GM19372 (cell line): Measurements from ENCODE around the gene SLC35B4.
A peak's percentile ranks its signal among the peaks of the same experiment; 100 is the strongest.

Experiments used
- ATAC-seq: cut with Tn5 transposase; IDR thresholded peaks from one replicate; pipeline ENCODE4 v1.9.1; 2021; ENCODE audit warnings: mild to moderate bottlenecking, low read depth, moderate library complexity; ENCODE audit not compliant: unreplicated experiment

Gene SLC35B4

DNA sequence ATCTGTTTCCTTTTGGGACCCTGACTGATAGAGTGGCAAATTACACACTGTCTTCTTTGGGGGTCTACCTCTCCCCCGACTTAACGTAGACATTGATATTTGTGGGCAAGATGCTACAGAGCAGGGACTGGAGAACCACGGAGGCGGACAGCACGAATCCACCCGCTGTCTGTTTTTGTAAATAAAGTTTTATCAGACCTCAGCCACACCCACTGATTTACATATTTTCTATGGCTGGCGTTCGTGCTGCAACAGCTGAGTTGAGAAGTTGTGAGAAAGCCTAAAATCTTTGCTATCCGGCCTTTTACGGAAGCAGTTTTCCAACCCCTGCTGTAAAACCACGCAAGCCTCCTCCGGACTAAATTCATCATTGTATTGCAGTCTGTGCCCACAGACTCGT is 17.2 kb upstream of the SLC35B4 start:
- no peak for ATAC-seq

DNA sequence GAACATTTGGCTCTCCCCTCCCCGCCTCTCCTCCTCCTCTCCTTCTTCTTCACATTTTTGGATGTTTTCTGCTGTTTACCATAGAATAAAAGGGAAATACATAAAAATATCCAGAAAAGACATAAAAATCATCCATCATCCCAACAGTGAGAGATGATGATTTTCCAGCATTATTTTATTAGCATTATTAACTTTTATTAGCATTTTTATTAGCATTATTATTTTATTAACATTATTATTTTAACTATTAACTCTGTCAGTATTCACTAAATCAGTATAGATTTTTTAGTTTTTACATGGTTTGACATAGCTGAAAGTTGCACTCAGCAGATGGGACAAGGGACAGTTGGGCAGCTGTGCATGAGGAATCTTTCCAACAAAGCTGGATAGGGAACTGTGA is 16.2 kb upstream of the SLC35B4 start:
- no peak for ATAC-seq

DNA sequence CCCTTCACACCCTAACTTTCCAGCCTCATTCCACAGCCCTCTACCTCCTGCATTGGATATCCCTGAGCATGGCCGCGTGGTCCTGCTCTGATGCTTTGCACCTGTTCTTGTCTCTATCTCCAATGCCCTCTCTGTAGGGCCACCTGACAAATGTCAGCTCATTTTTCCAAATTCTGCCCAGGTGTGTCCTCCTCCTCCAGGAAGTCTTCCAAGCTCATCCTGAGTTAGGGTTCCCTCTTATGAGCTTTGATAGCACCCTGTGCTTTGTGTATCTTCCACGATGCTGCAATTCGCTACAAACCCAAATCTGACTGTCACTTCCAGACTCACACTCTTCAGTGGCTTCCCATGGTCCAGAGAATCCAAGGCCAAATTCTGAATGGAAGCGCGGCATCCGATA is 14.7 kb upstream of the SLC35B4 start:
- no peak for ATAC-seq

DNA sequence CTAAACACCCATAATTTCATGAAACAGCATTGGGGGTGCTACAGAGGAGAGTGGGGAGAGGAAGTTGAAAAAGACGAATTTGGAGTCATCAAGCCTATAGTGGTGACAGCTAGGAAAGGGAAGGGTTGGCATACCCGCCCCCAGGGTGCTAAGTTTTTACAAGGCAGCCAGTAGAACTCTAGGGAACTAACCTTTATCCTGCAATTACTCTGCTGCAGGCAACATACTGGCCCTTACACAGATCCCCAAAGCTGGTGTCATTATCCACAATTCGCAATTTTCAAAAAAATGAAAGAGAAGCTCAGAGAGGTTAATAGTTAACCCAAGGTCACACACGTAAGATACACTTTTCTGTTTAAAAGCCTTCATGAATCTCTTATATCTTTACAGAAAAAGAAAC is 14.2 kb upstream of the SLC35B4 start:
- ATAC-seq: no peak

DNA sequence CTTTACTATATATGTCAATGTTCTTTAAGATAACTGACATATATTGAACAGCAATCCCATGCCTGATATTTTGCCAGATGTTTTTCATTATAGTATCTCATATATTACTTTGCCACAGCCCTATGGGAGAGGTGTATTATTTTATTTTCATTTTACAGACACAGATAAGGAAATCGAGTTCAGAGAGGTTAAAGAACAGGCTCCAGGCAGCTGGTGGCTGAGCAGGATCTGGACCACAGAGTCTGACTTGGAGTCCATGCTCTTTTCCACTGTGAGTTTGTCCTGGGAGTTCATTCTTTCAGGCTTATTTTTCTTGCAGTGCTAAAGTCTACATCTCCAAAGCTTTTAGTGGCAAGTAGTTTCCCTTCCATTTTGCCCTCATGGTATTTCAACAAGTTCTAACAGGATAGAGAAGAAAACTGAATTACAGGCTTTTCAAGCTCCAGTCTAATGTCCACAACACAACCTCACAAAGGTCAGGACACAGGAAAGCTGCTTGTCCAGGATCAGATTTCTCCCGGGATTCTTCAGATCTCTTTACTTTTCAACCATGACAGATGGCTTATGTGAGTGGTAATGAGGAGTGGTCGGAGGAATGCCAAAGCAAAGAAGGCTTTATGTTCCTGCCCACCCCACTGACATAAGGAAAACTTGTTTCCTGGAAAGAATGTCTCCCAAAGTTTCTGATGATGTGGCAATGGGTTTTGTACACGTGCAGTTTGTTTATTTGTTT is 13.1 kb upstream of the SLC35B4 start:
- ATAC-seq: no peak

DNA sequence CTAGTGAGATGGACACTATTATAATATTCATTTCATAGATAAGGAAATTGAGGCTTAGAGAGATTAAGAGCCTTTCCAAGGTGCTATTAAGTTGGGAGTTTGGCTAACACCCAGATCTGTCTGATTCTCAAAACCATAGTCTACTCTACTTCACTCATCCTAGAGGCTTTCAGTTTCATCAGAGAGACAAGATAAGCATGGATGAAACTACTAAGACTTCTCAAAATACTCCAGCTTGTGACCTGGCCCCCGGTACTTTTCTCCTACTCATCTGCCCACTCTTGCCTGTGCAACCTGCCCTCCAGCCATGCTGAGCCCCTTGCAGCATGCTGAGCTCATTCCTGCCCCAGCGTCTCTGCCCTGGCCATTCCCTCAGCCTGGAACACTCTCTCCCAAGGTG is 12.2 kb upstream of the SLC35B4 start:
- no peak for ATAC-seq

DNA sequence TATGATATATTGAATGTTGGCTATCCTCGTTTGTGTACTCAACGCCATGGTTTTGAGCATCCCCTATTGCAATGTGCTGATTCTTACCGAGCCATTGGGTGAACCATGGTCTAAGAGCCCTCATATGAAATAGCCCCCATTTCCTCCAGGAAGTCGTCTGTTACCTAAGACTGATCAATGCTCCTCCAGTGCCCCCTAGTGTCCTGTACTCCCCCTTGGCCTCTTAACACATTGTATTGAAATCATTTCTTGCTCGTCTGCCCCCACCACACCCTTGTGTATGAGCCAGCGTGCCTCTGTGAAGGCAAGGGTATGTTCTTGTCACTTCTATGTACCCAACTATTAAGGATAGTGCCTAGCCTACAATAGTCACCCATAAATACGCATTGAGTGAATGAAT is 11.2 kb upstream of the SLC35B4 start:
- ATAC-seq: peak; percentile 68

DNA sequence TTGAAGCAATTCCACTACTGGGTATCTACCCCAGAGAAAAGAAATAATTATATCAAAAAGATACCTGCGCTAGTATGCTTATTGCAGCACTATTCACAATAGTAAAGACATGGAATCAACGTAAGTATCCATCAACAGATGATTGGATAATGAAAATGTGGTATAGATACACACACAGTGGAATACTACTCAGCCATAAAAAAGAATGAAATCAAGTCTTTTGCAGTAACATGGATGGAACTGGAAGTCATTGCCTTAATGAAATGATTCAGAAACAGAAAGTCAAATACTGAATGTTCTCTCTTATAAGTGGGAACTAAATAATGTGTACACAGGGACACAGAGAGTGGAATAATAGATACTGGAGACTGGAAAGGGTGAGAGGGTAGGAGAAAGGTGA is 7.4 kb upstream of the SLC35B4 start:
- ATAC-seq: no peak

DNA sequence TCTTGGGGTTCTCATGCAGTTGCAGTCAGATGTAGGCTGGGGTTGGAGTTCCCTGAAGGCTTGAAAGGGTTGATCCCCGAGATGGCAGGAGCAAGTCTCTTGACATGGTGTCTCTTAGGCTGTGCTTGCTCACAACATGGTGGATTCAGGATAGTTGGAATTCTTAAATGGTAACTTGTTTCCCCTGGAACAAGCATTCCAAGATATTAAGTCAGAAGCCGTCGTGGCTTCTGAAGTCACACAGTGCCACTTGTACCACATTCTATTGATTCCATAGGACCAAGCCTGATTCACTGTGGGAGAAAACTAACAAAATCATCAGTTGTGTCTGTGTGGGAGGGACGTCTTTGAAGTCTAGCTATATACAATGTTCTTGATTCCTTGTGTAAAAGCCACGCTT is 3.5 kb upstream of the SLC35B4 start:
- no peak for ATAC-seq

DNA sequence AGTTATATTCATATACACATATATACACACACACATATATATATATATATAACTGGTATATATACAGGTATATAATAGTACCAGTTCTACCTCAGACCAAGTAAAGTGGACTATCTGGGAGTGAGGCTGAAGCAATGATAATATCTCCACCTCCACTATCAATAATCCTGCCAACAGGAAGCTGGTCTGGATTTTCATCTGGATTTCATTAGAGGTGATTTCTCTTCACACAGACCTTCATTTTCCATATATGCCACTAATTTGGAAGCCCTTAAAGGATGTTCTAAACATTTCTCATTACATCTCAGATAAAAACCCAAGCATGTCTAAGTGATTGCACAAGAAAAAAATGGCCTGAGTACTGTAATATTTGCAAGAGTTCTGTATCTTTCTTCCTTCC is 1.7 kb upstream of the SLC35B4 start:
- ATAC-seq: no peak

DNA sequence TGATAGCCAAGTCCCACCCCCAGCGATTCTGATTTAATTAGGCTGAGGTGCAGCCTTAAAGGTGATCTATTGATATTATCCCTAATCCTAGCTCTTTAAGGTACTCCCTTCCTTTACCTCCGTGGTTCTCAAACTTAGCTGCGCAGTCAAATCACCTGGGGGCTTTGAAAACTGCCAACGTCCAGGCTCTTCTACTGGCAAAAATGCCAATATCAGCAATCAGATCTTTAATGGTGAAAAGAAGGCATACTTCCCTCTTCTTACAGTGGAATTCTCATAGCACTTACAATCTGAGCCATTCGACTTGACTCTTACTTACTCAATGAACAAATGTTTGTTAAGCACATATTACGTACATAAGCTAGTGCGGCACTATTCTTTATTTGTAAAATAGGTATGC is 704 bp upstream of the SLC35B4 start:
- no peak for ATAC-seq

DNA sequence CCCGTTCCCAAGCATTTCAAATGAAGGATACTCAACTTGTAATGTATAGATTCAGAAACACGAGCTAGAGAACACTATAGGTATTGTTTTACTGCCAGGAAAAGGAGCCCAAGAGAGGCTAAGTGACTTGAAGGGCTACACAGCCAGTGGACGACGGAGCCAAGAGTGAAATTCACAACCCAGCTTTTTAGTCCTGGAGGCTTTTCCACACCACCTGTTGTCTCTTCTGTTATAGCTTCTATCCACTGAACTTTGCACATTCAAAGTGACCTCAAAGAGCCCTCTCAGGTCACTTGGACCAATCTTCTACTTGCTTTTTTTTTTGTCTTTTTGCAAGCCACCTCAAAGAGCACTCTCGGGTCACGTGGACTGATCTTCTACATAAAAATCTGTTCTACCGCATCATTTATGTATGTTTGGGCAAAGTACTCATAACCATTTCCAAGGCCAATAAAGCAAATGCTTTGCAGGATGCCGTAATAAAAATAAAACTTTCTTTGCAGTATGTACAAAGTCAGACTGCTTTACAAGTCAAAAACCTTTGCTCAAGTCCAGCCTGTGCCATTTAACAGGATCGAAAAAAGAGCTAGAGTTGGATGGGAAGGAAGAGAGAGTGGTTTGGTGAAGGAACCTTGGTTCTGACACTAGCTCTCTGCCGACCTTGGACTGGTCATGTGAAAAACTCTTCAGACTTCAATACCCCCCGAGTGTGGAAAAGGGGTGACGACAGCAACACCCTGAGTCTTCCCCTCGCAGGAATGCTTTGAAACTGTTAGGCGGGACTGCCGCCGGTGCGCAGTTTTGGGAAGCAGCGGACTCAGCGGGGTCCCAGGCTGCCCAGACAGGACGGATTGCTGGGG is 821 bp downstream of the SLC35B4 start:
- no peak for ATAC-seq

DNA sequence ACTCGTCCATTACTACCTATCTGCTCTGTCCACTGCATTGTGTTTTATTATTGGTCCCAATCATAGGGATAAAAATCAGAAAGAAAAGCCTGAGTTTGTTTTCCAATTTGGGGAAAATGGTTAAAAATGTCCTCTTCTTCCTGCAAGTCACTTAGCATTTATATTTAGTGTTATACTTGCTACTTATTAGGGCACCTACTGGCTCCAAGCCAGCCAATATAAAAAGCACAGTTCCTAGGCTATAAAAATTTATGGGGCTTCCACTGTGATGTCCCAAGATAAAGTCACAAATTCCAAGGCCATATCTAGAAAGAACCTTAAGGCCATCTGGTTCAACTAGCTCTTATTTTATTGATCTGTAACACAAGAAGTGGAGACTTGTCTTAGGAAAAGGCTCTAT is 3.2 kb downstream of the SLC35B4 start:
- no peak for ATAC-seq

DNA sequence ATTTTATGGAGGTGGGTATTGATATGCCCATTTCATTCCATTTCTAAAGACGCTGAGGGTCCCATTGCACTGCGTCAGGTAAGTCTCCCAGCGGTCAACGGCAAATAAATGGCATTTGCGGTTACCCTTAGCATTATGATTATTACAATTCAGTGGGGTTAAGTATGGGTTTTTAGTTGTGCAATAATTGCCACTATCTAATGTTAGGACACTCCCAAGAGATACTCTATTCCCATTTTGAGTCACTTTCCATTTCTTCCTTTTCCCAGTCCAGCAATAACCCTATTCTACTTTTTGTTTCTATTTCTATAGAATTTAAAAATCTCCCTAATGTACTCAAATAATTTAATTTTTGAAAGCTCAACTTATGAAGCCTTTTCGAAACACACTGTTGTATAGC is 4.0 kb downstream of the SLC35B4 start:
- no peak for ATAC-seq

DNA sequence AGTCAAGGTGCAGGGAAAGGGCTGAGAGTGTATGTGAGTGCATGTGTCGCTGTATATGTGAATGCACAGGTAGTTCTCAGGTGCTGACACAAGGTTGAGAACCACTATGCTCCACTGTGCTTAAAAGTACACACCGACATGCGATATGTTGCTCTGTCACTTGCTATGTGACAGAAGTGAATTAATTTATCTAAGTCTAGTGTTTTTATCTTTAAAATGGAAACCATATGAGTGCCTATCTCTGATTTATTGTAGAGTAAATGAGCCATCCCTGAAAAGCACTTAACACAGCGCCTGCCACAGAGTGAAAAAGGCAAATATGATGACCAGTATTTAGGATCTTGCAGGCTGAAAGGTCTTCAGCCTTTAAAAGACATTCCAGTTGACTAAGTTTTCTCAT is 4.9 kb downstream of the SLC35B4 start:
- ATAC-seq: no peak

DNA sequence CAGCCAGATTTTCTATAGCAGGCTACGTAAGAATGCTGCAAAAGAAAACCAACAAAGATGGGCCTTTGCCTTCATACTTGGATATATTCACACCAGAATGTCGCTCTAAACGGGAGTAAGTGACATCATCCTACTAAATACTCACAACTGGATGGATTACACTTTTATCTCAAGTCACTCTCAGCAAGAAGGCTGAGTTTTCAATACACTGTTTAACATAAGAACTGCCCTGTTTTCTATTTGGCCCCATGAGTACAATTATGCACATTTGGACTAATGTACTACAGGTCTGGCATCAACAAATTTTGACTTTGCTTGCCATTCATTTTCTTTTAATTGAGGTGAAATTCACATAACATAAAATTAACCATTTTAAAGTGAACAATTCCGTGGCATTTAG is 8.2 kb downstream of the SLC35B4 start:
- ATAC-seq: no peak

DNA sequence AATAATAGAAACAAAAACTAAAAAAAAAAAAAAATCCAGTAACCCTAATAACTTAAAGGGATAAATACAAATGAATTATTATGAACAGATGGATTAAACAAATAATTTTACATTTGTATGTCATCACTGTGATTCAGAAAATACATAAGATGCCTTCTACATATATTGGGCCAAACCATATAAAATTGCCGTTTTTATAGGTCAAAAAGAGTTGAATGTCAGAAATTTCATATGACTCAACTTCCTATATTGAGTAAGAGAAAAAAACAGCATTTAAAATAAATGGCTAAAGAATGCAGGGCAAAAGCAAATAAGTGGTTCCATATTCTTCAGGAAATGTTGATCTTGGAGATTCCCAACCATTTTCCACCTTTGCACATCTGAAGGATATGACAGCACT is 9.4 kb downstream of the SLC35B4 start:
- no peak for ATAC-seq

DNA sequence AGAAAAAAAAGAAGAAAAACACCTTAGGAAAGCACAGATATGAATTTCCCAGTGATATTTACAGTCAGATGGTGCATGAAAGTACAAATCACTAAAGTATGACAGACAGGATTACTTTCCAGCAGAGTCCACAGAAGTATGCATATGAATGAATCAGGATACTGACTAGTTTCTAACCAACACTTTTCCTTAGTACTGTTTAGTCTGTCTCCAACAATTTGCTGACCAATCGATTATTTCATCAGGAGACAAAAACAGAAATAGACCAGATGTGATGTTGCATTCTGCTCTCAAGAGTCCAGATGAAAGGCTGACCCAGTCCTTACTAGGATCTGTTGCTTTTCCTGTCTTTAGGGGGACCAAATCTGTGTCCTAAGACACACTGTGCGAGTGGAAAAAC is 14.6 kb downstream of the SLC35B4 start:
- ATAC-seq: no peak

DNA sequence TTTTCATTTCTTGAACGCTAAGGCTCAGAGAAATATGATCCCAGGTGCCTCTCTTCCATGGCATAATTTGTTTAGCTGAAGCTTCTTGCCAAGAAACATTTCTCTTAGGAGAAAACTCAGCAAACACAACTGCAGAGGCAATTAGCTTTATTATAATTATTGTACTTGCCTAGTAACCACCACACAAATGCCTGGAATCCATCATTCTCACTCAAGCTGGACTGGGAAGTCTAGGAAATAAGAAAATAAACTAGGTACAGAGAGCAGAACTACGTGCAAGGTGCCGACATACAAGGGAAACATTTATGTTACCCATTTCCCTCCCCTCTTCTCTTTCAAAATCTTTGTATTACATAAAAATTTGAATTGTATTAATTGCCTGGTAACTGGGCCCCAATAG is 15.1 kb downstream of the SLC35B4 start:
- no peak for ATAC-seq

DNA sequence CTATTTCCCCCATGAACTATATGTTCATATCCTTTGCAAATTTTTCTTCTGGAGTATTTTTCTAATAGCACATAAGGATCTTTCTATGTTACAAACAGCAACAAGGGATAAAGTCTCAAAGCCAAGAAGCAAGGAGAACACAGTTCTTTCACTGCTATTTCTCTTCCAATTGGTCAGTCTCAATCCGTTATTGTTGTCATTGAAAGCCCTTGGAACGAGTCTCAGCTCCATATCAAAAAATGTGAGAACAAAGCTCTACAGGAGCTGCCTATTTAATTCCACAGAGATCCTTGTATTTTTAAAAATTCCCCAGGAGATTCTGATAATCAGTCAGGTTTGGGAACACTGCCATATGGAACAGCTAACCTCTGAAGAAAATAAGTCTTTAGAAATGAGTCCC is 15.7 kb downstream of the SLC35B4 start:
- no peak for ATAC-seq

DNA sequence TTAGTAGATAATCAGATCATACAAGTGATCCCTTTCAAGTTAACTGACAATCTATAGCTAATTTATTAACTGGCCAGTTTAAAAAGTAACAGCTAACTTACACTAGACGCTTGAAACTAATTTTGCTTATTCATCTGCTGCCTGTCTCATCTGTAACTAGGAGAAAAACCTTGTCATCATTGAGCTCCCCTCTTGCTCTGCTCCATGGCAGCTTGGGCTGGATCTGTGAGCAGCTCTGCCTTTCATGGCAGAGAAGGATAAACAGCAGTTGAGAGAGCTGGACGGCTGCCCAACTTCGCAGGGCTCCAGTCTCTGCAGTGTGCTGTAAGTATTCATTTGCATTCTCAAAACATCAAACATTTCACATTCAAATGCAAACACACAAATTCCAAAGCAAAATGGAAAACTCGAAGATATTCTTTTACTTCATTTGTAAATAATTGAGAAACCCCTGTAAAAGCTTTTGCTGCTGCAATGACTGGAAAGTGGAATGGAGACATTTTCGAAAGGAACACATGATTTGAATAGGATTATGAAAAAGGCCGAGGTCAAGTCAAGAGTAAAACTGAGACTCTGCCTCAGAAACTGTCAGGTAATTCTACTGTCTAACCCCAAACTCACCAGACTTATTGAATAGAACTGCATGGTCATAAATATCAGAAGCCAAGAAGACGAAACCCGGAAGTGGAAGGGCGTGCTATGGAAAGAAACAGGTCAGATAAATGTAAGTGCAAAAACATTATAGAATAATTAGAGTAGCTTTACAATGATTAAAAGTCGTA is 17.6 kb downstream of the SLC35B4 start:
- ATAC-seq: no peak
